K562 (cell line): Measurements from ENCODE around the gene NTF4. TPM values are rescaled to one million over a fixed set of nuclear protein-coding genes. Genes with fewer than 3 reads are reported as not detected.

Source experiments
- E2F6 ChIP-seq, 2 experiments: IDR thresholded peaks; 2 replicates each; pipeline ENCODE4 v1.6.1; 2011; ENCODE audit warnings: borderline replicate concordance in 1 of 2, control low read depth in 1 of 2, low read depth in 1 of 2, low read length in 1 of 2, mild to moderate bottlenecking in 1 of 2, mixed read lengths in 1 of 2, moderate library complexity in 1 of 2; ENCODE audit not compliant: insufficient read depth in 1 of 2, insufficient read length in 1 of 2, poor library complexity in 1 of 2, severe bottlenecking in 1 of 2; ENCODE audit errors: extremely low read depth in 1 of 2
- FIP1L1 ChIP-seq: fragments of 200-400 bp; formaldehyde crosslinking; IDR thresholded peaks from 2 replicates; pipeline ENCODE4 v1.6.1; 2018; ENCODE audit warnings: mild to moderate bottlenecking, low read depth, low read length; ENCODE audit not compliant: poor library complexity, severe bottlenecking
- LARP7 ChIP-seq: fragments of 450-650 bp; IDR thresholded peaks from 2 replicates; pipeline ENCODE4 v1.6.1; 2016
- MIER1 ChIP-seq: fragments of 450-650 bp; IDR thresholded peaks from 2 replicates; pipeline ENCODE4 v1.6.1; 2016; ENCODE audit warnings: antibody characterized with exemption, mild to moderate bottlenecking, low read depth
- MTA1 ChIP-seq: fragments of 450-650 bp; IDR thresholded peaks from 2 replicates; pipeline ENCODE4 v1.6.1; 2017; ENCODE audit warnings: borderline replicate concordance
- MTA3 ChIP-seq: fragments of 450-650 bp; formaldehyde crosslinking; IDR thresholded peaks from 2 replicates; pipeline ENCODE4 v1.6.1; 2017; ENCODE audit warnings: mild to moderate bottlenecking, borderline replicate concordance
- NCOA4 ChIP-seq: fragments of 450-650 bp; IDR thresholded peaks from 2 replicates; pipeline ENCODE4 v1.6.1; 2018; ENCODE audit warnings: mild to moderate bottlenecking; ENCODE audit not compliant: partially characterized antibody
- PREB ChIP-seq: sonication (generic); formaldehyde crosslinking; IDR thresholded peaks from 2 replicates; pipeline ENCODE4 v1.8.1; 2023; ENCODE audit warnings: mild to moderate bottlenecking, missing genetic modification reagents
- RNF2 ChIP-seq: sonication (generic); IDR thresholded peaks from 2 replicates; pipeline ENCODE4 v1.6.1; 2016
- SMAD4 ChIP-seq: fragments of 250-450 bp; sonication (Bioruptor Pico); conservative IDR thresholded peaks from 2 replicates; pipeline ENCODE4 v1.8.0; 2021; ENCODE audit warnings: inconsistent platforms, mild to moderate bottlenecking, moderate library complexity
- SMARCA4 ChIP-seq: fragments of 450-650 bp; IDR thresholded peaks from 2 replicates; pipeline ENCODE4 v1.6.1; 2016
- ZNF551 ChIP-seq: fragments of 250-450 bp; sonication (Bioruptor Pico); IDR thresholded peaks from 2 replicates; pipeline ENCODE4 v1.5.0; 2021; ENCODE audit warnings: mild to moderate bottlenecking, moderate library complexity
- ZNF609 ChIP-seq: sonication (generic); formaldehyde crosslinking; IDR thresholded peaks from 2 replicates; pipeline ENCODE4 v1.8.1; 2023; ENCODE audit warnings: missing genetic modification reagents, mild to moderate bottlenecking, borderline replicate concordance
- polyA plus RNA-seq, 8 experiments: library from polyadenylated mRNA; depleted of rRNA in 4 of 8; stranded (reverse) in 5 of 8; unstranded in 3 of 8; fragments of >200 nt; fragmentation: Nextera tagmentation in 2 of 8; fragmentation: Illumina TruSeq in 1 of 8; extraction: Ambion mirVana in 2 of 8; extraction: Trizol in 1 of 8; gene quantifications; 2 replicates each; pipeline versions ENCODE4 v1.2.1 to v1.2.3, GENCODE V29; 2011 to 2014; ENCODE audit warnings: inconsistent platforms in 1 of 8, missing spikeins in 1 of 8
- total RNA-seq, 7 experiments: library from RNA; depleted of rRNA in 6 of 7; stranded (reverse); fragments of >200 nt in 6 of 7; fragmentation: Illumina TruSeq in 2 of 7; extraction: Trizol in 2 of 7; gene quantifications; 2 replicates each; pipeline versions ENCODE4 v1.2.1 to v1.2.3, GENCODE V29; 2011 to 2021; ENCODE audit warnings: low replicate concordance in 1 of 7
- TF ChIP-seq, protein P1 (sequence below): IDR thresholded peaks from 2 replicates; pipeline ENCODE4 v1.6.1; 2014; ENCODE audit warnings: antibody characterized with exemption
- TF ChIP-seq, protein P2 (sequence below): fragments of 250-450 bp; sonication (Bioruptor Pico); IDR thresholded peaks from 2 replicates; pipeline ENCODE4 v1.9.0; 2021; ENCODE audit warnings: mild to moderate bottlenecking, inconsistent platforms

NTF4 gene
- total and polyA plus RNA-seq, 9 of the 15 experiments (the other 6 are each of a cell fraction or from before 2014, with no cell fraction given), result not detected

- TF ChIP-seq ZNF609 (CRISPR knock-in tag), result peak; percentile 85; the same call in 1 of the 2 replicates
- TF ChIP-seq NCOA4, result peak; percentile 26
- TF ChIP-seq LARP7, result no peak
- 0 out of 2 replicates have a peak, but pooled peaks have one; percentile 29 for TF ChIP-seq SMARCA4
- no peak for TF ChIP-seq MTA1
- TF ChIP-seq SMAD4 (CRISPR knock-in tag), result peak; percentile 87
- TF ChIP-seq, protein P1, sequence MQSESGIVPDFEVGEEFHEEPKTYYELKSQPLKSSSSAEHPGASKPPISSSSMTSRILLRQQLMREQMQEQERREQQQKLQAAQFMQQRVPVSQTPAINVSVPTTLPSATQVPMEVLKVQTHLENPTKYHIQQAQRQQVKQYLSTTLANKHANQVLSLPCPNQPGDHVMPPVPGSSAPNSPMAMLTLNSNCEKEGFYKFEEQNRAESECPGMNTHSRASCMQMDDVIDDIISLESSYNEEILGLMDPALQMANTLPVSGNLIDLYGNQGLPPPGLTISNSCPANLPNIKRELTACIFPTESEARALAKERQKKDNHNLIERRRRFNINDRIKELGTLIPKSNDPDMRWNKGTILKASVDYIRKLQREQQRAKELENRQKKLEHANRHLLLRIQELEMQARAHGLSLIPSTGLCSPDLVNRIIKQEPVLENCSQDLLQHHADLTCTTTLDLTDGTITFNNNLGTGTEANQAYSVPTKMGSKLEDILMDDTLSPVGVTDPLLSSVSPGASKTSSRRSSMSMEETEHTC, result no peak
- TF ChIP-seq MTA3, result peak; percentile 80; the same call in 1 of the 2 replicates
- TF ChIP-seq MIER1, result 0 out of 2 replicates have a peak, but pooled peaks have one; percentile 29
- peak; percentile 81 to 94 for TF ChIP-seq E2F6 (IDR thresholded peaks at IDR 0.05; ENCODE audit: borderline replicate concordance in 1 of 2, extremely low read depth in 1 of 2, insufficient read depth in 1 of 2, insufficient read length in 1 of 2, low read depth in 1 of 2, low read length in 1 of 2, poor library complexity in 1 of 2, severe bottlenecking in 1 of 2)
- TF ChIP-seq, protein P2, sequence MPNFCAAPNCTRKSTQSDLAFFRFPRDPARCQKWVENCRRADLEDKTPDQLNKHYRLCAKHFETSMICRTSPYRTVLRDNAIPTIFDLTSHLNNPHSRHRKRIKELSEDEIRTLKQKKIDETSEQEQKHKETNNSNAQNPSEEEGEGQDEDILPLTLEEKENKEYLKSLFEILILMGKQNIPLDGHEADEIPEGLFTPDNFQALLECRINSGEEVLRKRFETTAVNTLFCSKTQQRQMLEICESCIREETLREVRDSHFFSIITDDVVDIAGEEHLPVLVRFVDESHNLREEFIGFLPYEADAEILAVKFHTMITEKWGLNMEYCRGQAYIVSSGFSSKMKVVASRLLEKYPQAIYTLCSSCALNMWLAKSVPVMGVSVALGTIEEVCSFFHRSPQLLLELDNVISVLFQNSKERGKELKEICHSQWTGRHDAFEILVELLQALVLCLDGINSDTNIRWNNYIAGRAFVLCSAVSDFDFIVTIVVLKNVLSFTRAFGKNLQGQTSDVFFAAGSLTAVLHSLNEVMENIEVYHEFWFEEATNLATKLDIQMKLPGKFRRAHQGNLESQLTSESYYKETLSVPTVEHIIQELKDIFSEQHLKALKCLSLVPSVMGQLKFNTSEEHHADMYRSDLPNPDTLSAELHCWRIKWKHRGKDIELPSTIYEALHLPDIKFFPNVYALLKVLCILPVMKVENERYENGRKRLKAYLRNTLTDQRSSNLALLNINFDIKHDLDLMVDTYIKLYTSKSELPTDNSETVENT, result peak; percentile 71; the same call in 1 of the 2 replicates
- no peak for TF ChIP-seq RNF2
- TF ChIP-seq ZNF551 (CRISPR knock-in tag), result no peak
- TF ChIP-seq PREB (CRISPR knock-in tag), result no peak
- no peak for TF ChIP-seq FIP1L1
These were observed 49.4 kb upstream of the NTF4 start, which contains the start of gene LIN7B (continued) for GRCh38 chr19:49113762-49114629.
